ENCODE measurements around the gene PDLIM5.

- no peak for TF ChIP-seq POLR2A (IDR thresholded peaks at IDR 0.05)
- no peak for TF ChIP-seq CTCF (IDR thresholded peaks at IDR 0.05)
- TF ChIP-seq POLR2AphosphoS5 (IDR thresholded peaks at IDR 0.05), result no peak
These were observed 34.6 kb downstream of the PDLIM5 start for GRCh38 chr4:94486372-94486801.

Data from prostate gland (tissue), 2 donors.